RCC 7860 (cell line): ENCODE measurements around the gene SIDT1.

ENCODE experiments used
- DNase-seq: peaks from one replicate; pipeline ENCODE4 v3.0.0-alpha.2; 2015; ENCODE audit warnings: low spot score
- FAIRE-seq: peaks from 2 replicates; lab custom pipeline; 2012; peaks lifted over from hg19 to GRCh38; lab: Jason Lieb, UNC

Gene SIDT1

DNA sequence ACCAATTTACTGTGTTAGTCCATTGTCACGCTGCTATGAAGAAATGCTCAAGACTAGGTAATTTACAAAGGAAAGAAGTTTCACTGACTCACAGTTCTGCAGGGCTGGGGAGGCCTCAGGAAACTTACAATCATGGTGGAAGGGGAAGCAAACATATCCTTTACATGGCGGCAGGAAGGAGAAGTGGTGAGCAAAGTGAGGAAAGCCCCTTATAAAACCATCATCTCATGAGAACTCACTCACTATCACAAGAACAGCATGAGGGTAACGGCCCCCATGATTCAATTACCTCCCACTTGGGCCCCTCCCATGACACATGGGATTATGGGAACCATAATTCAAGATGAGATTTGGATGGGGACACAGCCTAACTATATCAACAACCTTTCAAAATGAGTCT lies 143.9 kb downstream of the SIDT1 start:
- no peak for FAIRE-seq
- no peak for DNase-seq

DNA sequence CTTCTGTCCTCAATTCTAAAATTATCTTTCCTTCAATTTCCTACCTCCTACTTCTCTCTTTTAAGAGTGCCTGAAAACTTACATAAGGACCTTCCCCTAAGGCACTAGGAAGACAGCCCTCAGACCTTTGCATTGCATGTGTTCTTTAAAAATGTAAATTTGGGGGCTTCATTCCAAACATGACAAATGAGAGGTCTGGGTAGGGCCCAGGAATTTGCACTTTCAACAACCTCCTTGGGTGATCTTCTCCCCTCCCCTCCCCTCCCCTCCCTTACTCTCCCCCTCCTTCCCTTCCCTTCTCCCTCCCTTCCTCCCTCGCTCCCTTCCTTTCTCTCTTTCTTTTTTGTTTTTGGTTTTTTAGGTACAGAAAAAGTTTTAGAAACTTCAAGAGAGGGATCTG lies 145.4 kb downstream of the SIDT1 start:
- no peak for FAIRE-seq

DNA sequence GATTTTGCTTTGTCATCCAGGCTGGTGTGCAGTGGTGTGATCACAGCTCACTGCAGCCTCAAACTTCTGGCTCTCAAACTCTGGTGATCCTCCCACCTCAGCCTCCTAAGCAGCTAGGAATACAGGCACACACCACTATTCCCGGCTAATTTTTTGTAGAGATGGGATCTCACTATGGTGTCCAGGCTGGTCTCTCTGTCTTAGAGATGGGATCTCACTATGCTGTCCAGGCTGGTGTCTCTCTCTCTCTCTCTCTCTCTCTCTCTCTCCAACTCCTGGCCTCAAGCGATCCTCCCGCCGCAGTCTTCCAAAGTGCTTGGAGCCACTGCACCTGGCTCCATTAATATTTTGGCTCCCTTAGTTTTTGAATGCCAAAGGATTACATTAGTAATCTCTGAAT lies 146.4 kb downstream of the SIDT1 start:
- DNase-seq (no peak), FAIRE-seq (no peak)

More for the DNA sequence above, 145.4 kb downstream of the SIDT1 start:
- no peak for DNase-seq
